Measurements from ENCODE around the gene PPP1R3C. TPM values are rescaled to one million over a fixed set of nuclear protein-coding genes. Genes with fewer than 3 reads are reported as not detected.
A peak's percentile ranks its signal among the peaks of the same experiment; 100 is the strongest.

Gene PPP1R3C
- total RNA-seq, result 10 to 100 TPM in 6 of 8 experiments, 1 to 10 TPM in 2; 5.3 to 41.6 (median 18.4) TPM

GRCh38 chr10:91632671-91633550 is at the start of gene PPP1R3C:
Gene PPP1R3C, minus strand, starts transcription at chr10:91633071. Its CDS starts 102 bp downstream, at chr10:91632969.
- in situ Hi-C loops (cut with MboI; ENCODE audit: low pct_unique_long_range_greater_than_20kb in 2 of 9, low sequenced_read_pairs in 9 of 9, unreplicated experiment in 9 of 9), result loop anchor here in 4 of 9 experiments (10.0 to 25.0 kb wide), 3 partner anchors 138 to 246 kb away; no protein-coding TSS in a partner anchor
- WGBS, 10 experiments, result 0 to 80% (median 9%) methylated on average over 1 to 19 of the region's 61 CpGs
- peak; percentile 88 to 98 (median 97) for ATAC-seq (replicated peaks in 6 of 8)
- Histone ChIP-seq H3K27ac (peak within 1 kb of the TSS in 1 of 2 donors; percentile 30), H3K4me1 (replicated peaks in 1 of 2) (peaks cover 15 to 17% of the 10 kb centered on the region in 2 donors), H3K4me3 (peak within 1 kb of the TSS; percentile 46 to 61 (median 51))

- no peak overlapping the region for H3K27ac ChIP-seq
- H3K4me3 ChIP-seq, result no peak overlapping the region
- peak in 1 of 8 experiments; percentile 33 for ATAC-seq (replicated peaks in 6 of 8)
- in situ Hi-C loops (cut with MboI; ENCODE audit: low pct_unique_long_range_greater_than_20kb in 2 of 9, low sequenced_read_pairs in 9 of 9, unreplicated experiment in 9 of 9), result no loop called here
- peaks cover 0 to 8% of the 10 kb centered on the region in 2 donors for H3K4me1 ChIP-seq (replicated peaks in 1 of 2)
- WGBS, 10 experiments, result 20 to 75% (median 64%) methylated on average over 1 to 8 of the region's 12 CpGs; no CpG with 5 or more reads in 2 of the 10 experiments
These were observed 48.7 kb upstream of the PPP1R3C start for GRCh38 chr10:91681361-91682276.

DNA sequence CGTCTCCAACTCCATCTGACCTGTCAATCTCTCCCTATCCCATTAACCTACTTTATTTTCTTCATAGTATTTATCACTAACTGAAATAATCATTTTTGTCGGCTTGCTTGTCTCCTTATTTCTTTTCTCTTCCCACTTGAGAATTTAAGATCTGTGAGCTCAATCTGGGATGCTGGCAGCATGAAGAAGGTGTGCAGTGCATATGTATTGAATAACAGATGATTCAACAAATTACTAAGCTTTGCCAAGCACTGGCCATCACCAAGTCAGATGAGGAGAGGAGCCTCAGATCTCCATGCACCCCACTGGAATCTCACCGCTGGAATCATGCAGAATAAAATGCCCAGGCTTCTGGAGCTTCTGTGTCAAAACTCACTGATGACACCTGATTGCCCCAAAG is 47.6 kb upstream of the PPP1R3C start:
- no peak overlapping the region for H3K27ac ChIP-seq
- H3K4me3 ChIP-seq, result no peak overlapping the region
- in situ Hi-C loops (cut with MboI; ENCODE audit: low pct_unique_long_range_greater_than_20kb in 2 of 9, low sequenced_read_pairs in 9 of 9, unreplicated experiment in 9 of 9), result no loop called here
- peaks cover 0 to 9% of the 10 kb centered on the region in 2 donors for H3K4me1 ChIP-seq (replicated peaks in 1 of 2)
- 63 to 95% (median 81%) methylated on average over 2 to 3 of the region's 3 CpGs; no CpG with 5 or more reads in 2 of the 10 experiments for WGBS, 10 experiments
- no peak for ATAC-seq (replicated peaks in 6 of 8)

DNA sequence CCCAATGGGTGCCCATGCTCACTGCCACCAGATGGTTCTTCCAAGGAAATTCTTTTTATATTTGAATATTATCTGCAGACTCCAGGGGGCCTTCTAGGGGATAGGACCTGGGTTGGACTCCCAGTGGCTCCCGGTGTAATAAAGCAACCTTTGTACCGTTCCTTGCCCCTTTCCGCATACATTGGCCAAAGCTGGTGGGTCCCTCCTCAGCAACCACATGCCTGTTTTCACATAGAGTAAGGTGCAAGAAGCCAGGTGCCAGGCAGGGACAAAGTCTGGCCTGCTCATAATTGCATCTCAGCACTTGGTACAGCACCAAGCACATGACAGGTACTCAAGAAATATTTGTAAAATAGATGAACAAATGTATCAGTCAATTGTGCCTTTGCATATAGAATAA is 46.4 kb upstream of the PPP1R3C start:
- ATAC-seq (replicated peaks in 6 of 8), result no peak
- 67 to 100% (median 100%) methylated on average over 1 to 3 of the region's 3 CpGs; no CpG with 5 or more reads in 6 of the 10 experiments for WGBS, 10 experiments
- Histone ChIP-seq H3K27ac (no peak overlapping the region), H3K4me1 (replicated peaks in 1 of 2) (peaks cover 0 to 9% of the 10 kb centered on the region in 2 donors), H3K4me3 (no peak overlapping the region)
- in situ Hi-C loops (cut with MboI; ENCODE audit: low pct_unique_long_range_greater_than_20kb in 2 of 9, low sequenced_read_pairs in 9 of 9, unreplicated experiment in 9 of 9), result no loop called here

GRCh38 chr10:91677911-91678310 is 45.0 kb upstream of the PPP1R3C start:
- no peak for ATAC-seq (replicated peaks in 6 of 8)
- in situ Hi-C loops (cut with MboI; ENCODE audit: low pct_unique_long_range_greater_than_20kb in 2 of 9, low sequenced_read_pairs in 9 of 9, unreplicated experiment in 9 of 9), result no loop called here
- H3K27ac ChIP-seq, result no peak overlapping the region
- WGBS, 10 experiments, result 40 to 100% (median 62%) methylated on average over 1 to 2 of the region's 2 CpGs; no CpG with 5 or more reads in 6 of the 10 experiments
- no peak overlapping the region for H3K4me3 ChIP-seq
- H3K4me1 ChIP-seq (replicated peaks in 1 of 2), result peaks cover 0 to 3% of the 10 kb centered on the region in 2 donors

DNA sequence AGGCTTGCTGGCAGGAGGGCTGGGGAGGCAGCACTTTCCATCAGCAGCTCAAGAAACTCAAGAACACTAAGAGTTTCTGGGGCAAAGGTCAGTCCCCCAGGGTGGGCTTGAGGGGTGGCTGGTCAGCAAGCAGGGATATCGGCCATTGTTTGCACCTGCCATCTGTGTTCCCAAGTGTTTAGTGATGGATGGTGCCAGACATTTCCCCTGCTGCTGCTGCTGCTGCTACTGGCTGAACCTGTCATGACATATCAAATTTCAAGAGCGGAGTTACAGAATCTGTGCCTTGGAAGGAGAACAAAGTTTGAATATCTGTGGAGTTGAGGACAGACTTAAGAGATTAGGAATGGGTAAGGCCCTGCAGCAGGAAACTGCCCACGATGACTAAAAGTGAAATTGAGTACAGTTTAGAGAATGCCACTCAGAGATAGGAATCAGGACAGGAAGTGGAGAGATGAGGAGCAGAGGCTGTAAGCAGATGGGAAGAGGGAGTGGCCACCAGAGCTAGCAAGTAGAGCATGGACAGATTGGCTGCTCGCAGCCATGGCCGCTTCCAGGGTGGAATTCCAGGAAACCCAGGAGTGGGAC is 39.2 kb upstream of the PPP1R3C start:
- peak overlapping the region in 1 of 2 donors; percentile 37 for H3K27ac ChIP-seq
- in situ Hi-C loops (cut with MboI; ENCODE audit: low pct_unique_long_range_greater_than_20kb in 2 of 9, low sequenced_read_pairs in 9 of 9, unreplicated experiment in 9 of 9), result loop anchor here in 1 of 9 experiments (25.0 kb wide), 1 partner anchor 385 kb away; no protein-coding TSS in a partner anchor
- H3K4me3 ChIP-seq, result no peak overlapping the region
- H3K4me1 ChIP-seq (replicated peaks in 1 of 2), result peaks cover 0 to 13% of the 10 kb centered on the region in 2 donors
- peak in 3 of 8 experiments; percentile 63 to 100 (median 99) for ATAC-seq (replicated peaks in 6 of 8)
- WGBS, 10 experiments, result 0 to 74% (median 28%) methylated on average over 1 to 4 of the region's 5 CpGs; no CpG with 5 or more reads in 2 of the 10 experiments

DNA sequence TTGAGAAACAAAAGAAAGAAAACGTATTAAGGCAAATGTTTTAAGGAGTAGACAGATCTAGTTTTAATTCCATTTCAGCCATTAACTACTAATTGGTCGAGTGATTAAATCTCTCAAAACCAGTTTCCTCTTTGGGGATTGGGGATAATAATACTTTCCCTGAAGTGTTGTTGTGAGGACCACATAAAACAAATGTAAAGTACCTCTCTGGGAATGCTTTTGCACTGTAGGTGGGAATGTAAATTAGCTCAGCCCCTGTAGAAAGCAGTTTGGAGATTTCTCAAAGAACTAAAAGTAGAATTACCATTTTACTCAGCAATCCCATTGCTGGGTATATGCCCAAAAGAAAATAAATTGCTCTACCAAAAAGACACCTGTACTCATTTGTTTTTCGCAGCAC is 36.0 kb upstream of the PPP1R3C start:
- WGBS, 10 experiments, result 0 to 88% (median 50%) methylated on average over 1 to 3 of the region's 3 CpGs
- Histone ChIP-seq H3K4me3 (no peak overlapping the region), H3K27ac (no peak overlapping the region), H3K4me1 (replicated peaks in 1 of 2) (peaks cover 0 to 11% of the 10 kb centered on the region in 2 donors)
- in situ Hi-C loops (cut with MboI; ENCODE audit: low pct_unique_long_range_greater_than_20kb in 2 of 9, low sequenced_read_pairs in 9 of 9, unreplicated experiment in 9 of 9), result loop anchor here in 1 of 9 experiments (25.0 kb wide), 1 partner anchor 382 kb away; no protein-coding TSS in a partner anchor
- ATAC-seq (replicated peaks in 6 of 8), result no peak

DNA sequence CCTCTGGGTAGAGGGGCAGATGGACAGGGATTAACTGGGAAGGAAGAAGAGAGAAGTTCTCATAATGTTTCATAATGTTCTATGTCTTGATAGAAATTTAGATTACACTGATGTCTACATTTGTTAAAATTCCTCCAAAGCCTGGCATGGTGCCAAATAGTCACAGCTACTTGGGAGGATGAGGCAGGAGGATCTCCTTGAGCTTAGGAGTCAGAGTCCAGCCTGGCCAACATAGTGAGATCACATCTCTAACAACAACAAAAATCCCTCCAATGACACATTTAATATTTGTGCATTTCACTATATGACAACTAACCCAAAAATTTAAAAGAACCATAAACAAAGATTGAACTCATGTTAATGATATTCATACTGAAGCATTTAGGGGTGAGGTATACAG is 33.0 kb upstream of the PPP1R3C start:
- ATAC-seq (replicated peaks in 6 of 8), result no peak
- H3K27ac ChIP-seq, result no peak overlapping the region
- in situ Hi-C loops (cut with MboI; ENCODE audit: low pct_unique_long_range_greater_than_20kb in 2 of 9, low sequenced_read_pairs in 9 of 9, unreplicated experiment in 9 of 9), result loop anchor here in 1 of 9 experiments (25.0 kb wide), 1 partner anchor 379 kb away; no protein-coding TSS in a partner anchor
- no peaks in the 10 kb centered on the region for H3K4me1 ChIP-seq (replicated peaks in 1 of 2)
- no peak overlapping the region for H3K4me3 ChIP-seq

DNA sequence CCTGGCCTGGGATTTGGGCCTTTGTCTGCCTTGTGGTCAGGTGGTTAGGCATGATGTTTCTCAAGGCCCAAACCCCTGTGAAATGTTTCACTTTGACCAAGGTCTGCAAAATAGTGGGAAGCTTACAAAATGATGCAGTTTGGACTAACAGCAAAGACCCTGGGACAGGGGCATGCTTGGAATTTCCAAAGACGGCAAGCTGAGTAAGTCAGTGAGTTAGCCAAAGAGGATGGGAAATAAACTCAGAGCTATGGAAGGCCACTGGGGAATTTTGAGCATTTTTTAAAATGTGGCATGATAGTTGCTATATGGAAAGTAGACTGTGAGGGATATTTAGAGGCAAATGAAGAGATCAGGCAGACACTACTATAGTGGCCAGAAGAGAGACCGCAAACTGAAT is 31.6 kb upstream of the PPP1R3C start:
- H3K4me1 ChIP-seq (replicated peaks in 1 of 2), result no peaks in the 10 kb centered on the region
- in situ Hi-C loops (cut with MboI; ENCODE audit: low pct_unique_long_range_greater_than_20kb in 2 of 9, low sequenced_read_pairs in 9 of 9, unreplicated experiment in 9 of 9), result loop anchor here in 1 of 9 experiments (25.0 kb wide), 1 partner anchor 377 kb away; no protein-coding TSS in a partner anchor
- H3K4me3 ChIP-seq, result no peak overlapping the region
- H3K27ac ChIP-seq, result no peak overlapping the region
- 40 to 100% (median 100%) methylated on average over 1 to 2 of the region's 2 CpGs; no CpG with 5 or more reads in 2 of the 10 experiments for WGBS, 10 experiments
- ATAC-seq (replicated peaks in 6 of 8), result no peak

DNA sequence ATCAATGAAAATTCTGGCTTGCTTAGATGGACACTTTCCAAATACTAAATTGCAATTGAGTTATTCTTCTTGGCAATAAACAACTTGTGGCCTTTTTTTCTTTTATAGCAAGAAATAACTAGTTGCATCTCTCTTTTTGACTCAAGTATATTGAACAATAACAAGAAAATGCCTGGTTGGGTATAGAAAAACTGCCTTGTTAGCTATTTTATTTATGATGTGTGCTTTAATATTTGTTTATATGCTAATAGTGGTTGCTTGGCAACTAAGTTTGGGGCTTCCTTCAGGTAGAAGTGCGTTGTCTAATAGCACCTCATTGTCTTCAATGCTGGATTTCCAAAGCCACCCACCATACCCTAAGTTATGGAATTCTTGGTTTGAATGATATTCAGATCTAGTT is 30.1 kb upstream of the PPP1R3C start:
- H3K4me3 ChIP-seq, result no peak overlapping the region
- WGBS, 10 experiments, result 67 to 89% (median 70%) methylated on average over 1 of the region's 1 CpG; no CpG with 5 or more reads in 5 of the 10 experiments
- ATAC-seq (replicated peaks in 6 of 8), result no peak
- in situ Hi-C loops (cut with MboI; ENCODE audit: low pct_unique_long_range_greater_than_20kb in 2 of 9, low sequenced_read_pairs in 9 of 9, unreplicated experiment in 9 of 9), result loop anchor here in 1 of 9 experiments (25.0 kb wide), 1 partner anchor 376 kb away; no protein-coding TSS in a partner anchor
- H3K4me1 ChIP-seq (replicated peaks in 1 of 2), result no peaks in the 10 kb centered on the region
- no peak overlapping the region for H3K27ac ChIP-seq

DNA sequence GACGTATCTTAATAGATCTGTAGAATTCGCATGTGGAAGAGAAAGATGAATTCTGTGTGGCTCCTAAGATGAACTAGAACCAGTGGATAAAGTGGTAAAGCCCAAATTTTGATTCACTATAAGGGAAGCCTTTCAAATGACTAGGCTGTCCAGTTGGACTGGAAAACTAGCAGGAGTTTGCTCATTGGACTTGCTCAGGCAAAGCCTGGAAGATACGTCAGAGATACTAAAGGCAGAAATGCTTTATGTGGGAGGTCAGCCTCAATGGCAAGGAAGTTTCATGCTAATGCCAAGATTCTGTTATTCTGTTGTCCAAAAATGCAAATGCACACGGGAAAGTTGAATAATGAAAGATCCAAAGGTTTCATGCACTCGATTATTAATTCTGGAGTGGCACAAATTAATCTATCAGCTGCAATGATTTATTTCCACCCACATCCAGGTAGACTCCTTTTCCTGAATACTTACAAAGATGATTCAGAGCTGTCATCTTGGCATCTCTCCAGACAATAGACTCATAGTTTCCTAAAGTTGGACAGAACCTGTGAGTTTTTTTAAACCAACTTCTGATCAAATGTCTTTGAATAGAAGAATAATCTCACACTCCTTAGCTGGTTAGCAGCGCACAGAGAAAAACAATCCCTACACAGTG is 20.5 kb upstream of the PPP1R3C start:
- peak in 2 of 8 experiments; percentile 24 to 31 for ATAC-seq (replicated peaks in 6 of 8)
- in situ Hi-C loops (cut with MboI; ENCODE audit: low pct_unique_long_range_greater_than_20kb in 2 of 9, low sequenced_read_pairs in 9 of 9, unreplicated experiment in 9 of 9), result loop anchor here in 1 of 9 experiments (25.0 kb wide), 1 partner anchor 366 kb away; no protein-coding TSS in a partner anchor
- no peak overlapping the region for H3K4me3 ChIP-seq
- WGBS, 10 experiments, result 39 to 100% (median 86%) methylated on average over 1 to 6 of the region's 6 CpGs
- no peak overlapping the region for H3K27ac ChIP-seq
- no peaks in the 10 kb centered on the region for H3K4me1 ChIP-seq (replicated peaks in 1 of 2)

Data from motor neuron (in vitro differentiated cells).